HepG2 (cell line): ENCODE results near the gene ZNF32. TPM values are rescaled to one million over a fixed set of nuclear protein-coding genes. Genes with fewer than 3 reads are reported as not detected.

Source experiments
- ATAC-seq: fragments of 200-7000 bp; cut with Tn5 transposase; 3 replicates; pipeline ENCODE4 v1.9.1; 2020; ENCODE audit warnings: mild to moderate bottlenecking, moderate library complexity
- BruUV-seq: library from RNA; stranded (reverse); fragments of 400-500 nt; replicated peaks from 2 replicates; lab custom pipeline; 2021; lab: Mats Ljungman, UMichigan
- CTCF ChIA-PET: fragments of 300-600 bp; formaldehyde crosslinking; extraction: SDS; loops from one replicate; lab custom pipeline; 2021; ENCODE audit warnings: low total read pairs, inconsistent platforms, low intra/inter-chr PET ratio; lab: Yijun Ruan, JAX
- POLR2A ChIA-PET: fragments of 350-600 bp; sonication (Branson Sonifier 250); formaldehyde crosslinking; loops from one replicate; lab custom pipeline; 2020; ENCODE audit warnings: antibody characterized with exemption, inconsistent platforms; lab: Yijun Ruan, JAX
- DNase-seq: peaks from one replicate; pipeline ENCODE4 v3.0.0-alpha.2; 2015; ENCODE audit warnings: low spot score
- FAIRE-seq: peaks from 3 replicates; lab custom pipeline; 2011; peaks lifted over from hg19 to GRCh38; lab: Jason Lieb, UNC
- H2AFZ ChIP-seq: one replicate; pipeline ENCODE4 v1.6.1; 2011; ENCODE audit warnings: low read length, inconsistent platforms
- H3K27ac ChIP-seq: fragments of 300-600 bp; 3 replicates; pipeline ENCODE4 v1.8.0; 2011; ENCODE audit warnings: mixed run types, mild to moderate bottlenecking, mixed read lengths, low read length, inconsistent platforms; ENCODE audit not compliant: insufficient read depth; ENCODE audit errors: extremely low read length
- H3K27me3 ChIP-seq, 2 experiments: fragments of 200-600 bp in 1 of 2; 2 replicates in 1 of 2; 3 replicates in 1 of 2; pipeline versions ENCODE4 v1.6.0 to v1.8.0; 2011; ENCODE audit warnings: low read length in 2 of 2, mild to moderate bottlenecking in 2 of 2, moderate library complexity in 2 of 2, inconsistent platforms in 1 of 2; ENCODE audit not compliant: insufficient read depth in 2 of 2, control insufficient read depth in 1 of 2
- H3K36me3 ChIP-seq, 2 experiments: fragments of 200-600 bp in 1 of 2; replicated peaks in 1 of 2; 2 replicates in 1 of 2; 3 replicates in 1 of 2; pipeline versions ENCODE4 v1.5.1 to v1.8.0; 2011; ENCODE audit warnings: low read length in 2 of 2, inconsistent platforms in 1 of 2; ENCODE audit not compliant: insufficient read depth in 2 of 2, control insufficient read depth in 1 of 2
- H3K4me1 ChIP-seq: 2 replicates; pipeline ENCODE4 v1.5.1; 2012; ENCODE audit warnings: low read length, inconsistent platforms; ENCODE audit not compliant: insufficient read depth
- H3K4me2 ChIP-seq: 2 replicates; pipeline ENCODE4 v1.6.0; 2011; ENCODE audit warnings: low read depth, low read length, inconsistent platforms
- H3K4me3 ChIP-seq, 3 experiments: fragments of 200-600 bp in 1 of 3; sonication (generic), shearing (Covaris generic) in 1 of 3; replicated peaks in 1 of 3; 2 replicates each; pipeline ENCODE4 v1.5.1; 2011 to 2016; ENCODE audit warnings: low read length in 3 of 3, inconsistent platforms in 2 of 3, low read depth in 2 of 3, mild to moderate bottlenecking in 2 of 3, control low read depth in 1 of 3, mixed read lengths in 1 of 3; ENCODE audit not compliant: insufficient read depth in 1 of 3
- H3K79me2 ChIP-seq: one replicate; pipeline ENCODE4 v1.6.1; 2011; ENCODE audit warnings: low read length, inconsistent platforms; ENCODE audit not compliant: insufficient read depth
- H3K9ac ChIP-seq: 2 replicates; pipeline ENCODE4 v1.6.0; 2011; ENCODE audit warnings: mild to moderate bottlenecking, low read depth, low read length, inconsistent platforms; ENCODE audit not compliant: insufficient read depth
- H3K9me3 ChIP-seq: 2 replicates; pipeline ENCODE4 v1.5.1; 2012; ENCODE audit warnings: mild to moderate bottlenecking, low read length
- H4K20me1 ChIP-seq: 2 replicates; pipeline ENCODE4 v1.6.0; 2011; ENCODE audit warnings: inconsistent platforms, mild to moderate bottlenecking, low read length, moderate library complexity; ENCODE audit not compliant: insufficient read depth
- GFI1 ChIP-seq: sonication (generic); formaldehyde crosslinking; IDR thresholded peaks from 2 replicates; pipeline ENCODE4 v1.5.0; 2020; ENCODE audit warnings: missing genetic modification reagents, mild to moderate bottlenecking, borderline replicate concordance
- MED8 ChIP-seq: sonication (generic); formaldehyde crosslinking; IDR thresholded peaks from 2 replicates; pipeline ENCODE4 v1.8.1; 2023; ENCODE audit warnings: mild to moderate bottlenecking, missing genetic modification reagents; ENCODE audit not compliant: insufficient replicate concordance
- MTA1 ChIP-seq: sonication (generic); formaldehyde crosslinking; IDR thresholded peaks from 2 replicates; pipeline ENCODE4 v1.4.0; 2020; ENCODE audit warnings: missing genetic modification reagents, mild to moderate bottlenecking, borderline replicate concordance
- POLR2AphosphoS5 ChIP-seq: IDR thresholded peaks from 2 replicates; pipeline ENCODE4 v1.6.1; 2012; ENCODE audit warnings: low read depth, low read length
- RXRA ChIP-seq: sonication (generic); formaldehyde crosslinking; IDR thresholded peaks from 2 replicates; pipeline ENCODE4 v1.5.1; 2020; ENCODE audit warnings: missing genetic modification reagents
- SALL1 ChIP-seq: sonication (generic); formaldehyde crosslinking; IDR thresholded peaks from 2 replicates; pipeline ENCODE4 v1.8.0; 2022; ENCODE audit warnings: mild to moderate bottlenecking, missing genetic modification reagents
- ZBTB10 ChIP-seq: sonication (generic); formaldehyde crosslinking; IDR thresholded peaks from 2 replicates; pipeline ENCODE4 v1.4.0; 2020; ENCODE audit warnings: missing genetic modification reagents, borderline replicate concordance
- ZFP82 ChIP-seq: sonication (generic); formaldehyde crosslinking; IDR thresholded peaks from 2 replicates; pipeline ENCODE4 v1.5.1; 2020; ENCODE audit warnings: mild to moderate bottlenecking, missing genetic modification reagents, borderline replicate concordance
- ZNF124 ChIP-seq: sonication (generic); formaldehyde crosslinking; IDR thresholded peaks from 2 replicates; pipeline ENCODE4 v1.4.0; 2020; ENCODE audit warnings: missing genetic modification reagents
- ZNF317 ChIP-seq: sonication (generic); formaldehyde crosslinking; IDR thresholded peaks from 2 replicates; pipeline ENCODE4 v1.5.0; 2020; ENCODE audit warnings: mild to moderate bottlenecking, missing genetic modification reagents
- ZNF431 ChIP-seq: sonication (generic); formaldehyde crosslinking; IDR thresholded peaks from 2 replicates; pipeline ENCODE4 v1.9.0; 2022; ENCODE audit warnings: missing genetic modification reagents, low read depth, mild to moderate bottlenecking, borderline replicate concordance
- WGBS: methylation state at CpG from one replicate; pipeline ENCODE4 v1.1.6; 2017; ENCODE audit warnings: low lambda C conversion rate; 5-methylcytosine and 5-hydroxymethylcytosine counted together
- in situ Hi-C: cut with HindIII; loops from 2 replicates; pipeline ENCODE4 v1.10.0; 2017; ENCODE audit warnings: low pct_unique_long_range_greater_than_20kb; ENCODE audit not compliant: extremely low pct_ligation_motif_present
- intact Hi-C: fragments of 100-400 bp; cut with micrococcal nuclease; formaldehyde crosslinking; loops from one replicate; pipeline ENCODE4 v1.10.0; 2022; ENCODE audit not compliant: unreplicated experiment
- polyA plus RNA-seq, 8 experiments: library from polyadenylated mRNA; depleted of rRNA in 3 of 8; stranded (reverse) in 7 of 8; unstranded in 1 of 8; fragments of >200 nt; fragmentation: Illumina TruSeq in 4 of 8; extraction: Trizol in 4 of 8; gene quantifications; 2 replicates each; pipeline versions ENCODE4 v1.2.1 to v1.2.3, GENCODE V29; 2011 to 2016; ENCODE audit warnings: low read depth in 4 of 8, missing spikeins in 1 of 8, mixed read lengths in 1 of 8; ENCODE audit not compliant: insufficient read depth in 1 of 8
- total RNA-seq, 5 experiments: library from RNA; depleted of rRNA; stranded (reverse); fragments of >200 nt; fragmentation: Illumina TruSeq; extraction: Trizol; gene quantifications; 2 replicates each; pipeline ENCODE4 v1.2.3, GENCODE V29; 2016; ENCODE audit warnings: low read depth in 1 of 5
- TF ChIP-seq, protein P1 (sequence below): sonication (generic); formaldehyde crosslinking; IDR thresholded peaks from 2 replicates; pipeline ENCODE4 v1.4.0; 2020; ENCODE audit warnings: missing genetic modification reagents, borderline replicate concordance
- TF ChIP-seq, protein P2 (sequence below): sonication (generic); formaldehyde crosslinking; IDR thresholded peaks from 2 replicates; pipeline ENCODE4 v1.5.0; 2020; ENCODE audit warnings: missing genetic modification reagents
- TF ChIP-seq, protein P3 (sequence below): sonication (generic); formaldehyde crosslinking; IDR thresholded peaks from 2 replicates; pipeline ENCODE4 v1.4.0; 2020; ENCODE audit warnings: low read depth, missing genetic modification reagents

ZNF32 gene
- total and polyA plus RNA-seq, 2 of the 13 experiments (the other 11 are each of a cell fraction or from before 2014, with no cell fraction given): 12.5 to 16.9 TPM

DNA sequence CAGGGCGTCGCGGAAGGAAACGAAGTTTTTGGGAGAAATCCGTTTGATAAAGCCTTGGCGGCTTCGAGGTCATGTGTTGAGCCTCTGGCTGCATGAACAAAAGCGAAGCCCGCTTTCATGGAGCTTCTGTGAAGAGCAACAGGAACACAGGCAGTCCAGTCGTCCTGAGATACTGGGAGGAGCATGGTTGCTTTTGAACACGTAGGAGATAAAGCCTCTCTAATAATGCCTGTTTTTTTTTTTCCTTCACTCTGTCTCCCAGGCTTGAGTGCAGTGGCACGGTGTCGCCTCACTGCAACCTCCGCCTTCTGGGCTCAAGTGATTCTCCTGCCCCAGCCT lies 473 bp upstream of the ZNF32 start (continued):
- TF ChIP-seq ZFP82 (CRISPR knock-in tag): no peak
- no peak for TF ChIP-seq ZNF317 (CRISPR knock-in tag)
- TF ChIP-seq GFI1 (CRISPR knock-in tag): no peak
- TF ChIP-seq, protein P1, sequence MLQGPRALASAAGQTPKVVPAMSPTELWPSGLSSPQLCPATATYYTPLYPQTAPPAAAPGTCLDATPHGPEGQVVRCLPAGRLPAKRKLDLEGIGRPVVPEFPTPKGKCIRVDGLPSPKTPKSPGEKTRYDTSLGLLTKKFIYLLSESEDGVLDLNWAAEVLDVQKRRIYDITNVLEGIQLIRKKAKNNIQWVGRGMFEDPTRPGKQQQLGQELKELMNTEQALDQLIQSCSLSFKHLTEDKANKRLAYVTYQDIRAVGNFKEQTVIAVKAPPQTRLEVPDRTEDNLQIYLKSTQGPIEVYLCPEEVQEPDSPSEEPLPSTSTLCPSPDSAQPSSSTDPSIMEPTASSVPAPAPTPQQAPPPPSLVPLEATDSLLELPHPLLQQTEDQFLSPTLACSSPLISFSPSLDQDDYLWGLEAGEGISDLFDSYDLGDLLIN: no peak
- TF ChIP-seq, protein P2, sequence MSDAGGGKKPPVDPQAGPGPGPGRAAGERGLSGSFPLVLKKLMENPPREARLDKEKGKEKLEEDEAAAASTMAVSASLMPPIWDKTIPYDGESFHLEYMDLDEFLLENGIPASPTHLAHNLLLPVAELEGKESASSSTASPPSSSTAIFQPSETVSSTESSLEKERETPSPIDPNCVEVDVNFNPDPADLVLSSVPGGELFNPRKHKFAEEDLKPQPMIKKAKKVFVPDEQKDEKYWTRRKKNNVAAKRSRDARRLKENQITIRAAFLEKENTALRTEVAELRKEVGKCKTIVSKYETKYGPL (CRISPR knock-in tag): no peak
- TF ChIP-seq POLR2AphosphoS5: no peak

DNA sequence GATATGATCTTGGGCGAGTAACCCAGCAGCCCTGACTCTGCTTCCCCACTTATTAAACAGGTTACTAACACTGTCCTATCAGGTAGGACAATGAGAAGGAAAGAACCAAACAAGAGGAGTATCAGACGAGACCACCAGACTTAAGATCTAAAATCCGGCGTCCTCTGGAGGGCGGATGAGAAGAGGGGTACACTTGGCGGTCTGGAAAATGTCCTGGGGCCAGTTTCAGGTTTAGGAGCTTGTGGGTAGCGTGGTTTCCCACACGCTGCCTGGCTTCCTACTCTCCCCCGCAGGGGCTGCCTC lies 635 bp downstream of the ZNF32 start:
- CTCF ChIA-PET: no interaction called here
- no peak for ATAC-seq
- intact Hi-C loops (no loop called here), in situ Hi-C loops (no loop called here)
- Histone ChIP-seq H3K27me3 (peaks cover 3 to 8% of the 10 kb centered on the region in 2 experiments; a peak in 4 of 5 replicates), H3K36me3 (0 out of 5 replicates have a peak, but pooled peaks cover 0 to 4% of the 10 kb centered on the region in 2 experiments), H4K20me1 (no peaks in the 10 kb centered on the region), H3K9me3 (no peaks in the 10 kb centered on the region), H2AFZ (peak overlapping the region; percentile 1), H3K4me1 (peaks cover 22% of the 10 kb centered on the region), H3K9ac (peak overlapping the region; percentile 72; the same call in 1 of the 2 replicates), H3K27ac (no peak overlapping the region), H3K4me2 (peak overlapping the region; percentile 84), H3K79me2 (no peaks in the 10 kb centered on the region), H3K4me3 (peak overlapping the region; percentile 54 to 70 (median 68))
- no peak for FAIRE-seq
- no peak for DNase-seq
- BruUV-seq: no TSS peak
- 76% methylated on average over 6 of the region's 9 CpGs for WGBS
- POLR2A ChIA-PET: interaction anchor here (2.2 kb wide), 1 partner anchor 41 kb away, joined by 4 read pairs; no protein-coding TSS in a partner anchor
- TF ChIP-seq ZNF431 (no peak), ZBTB10 (CRISPR knock-in tag) (no peak), ZNF124 (CRISPR knock-in tag) (no peak), RXRA (CRISPR knock-in tag) (no peak), MED8 (CRISPR knock-in tag) (no peak), MTA1 (CRISPR knock-in tag) (no peak), SALL1 (CRISPR knock-in tag) (0 out of 2 replicates have a peak, but pooled peaks have one; percentile 2)
- TF ChIP-seq, protein P3, sequence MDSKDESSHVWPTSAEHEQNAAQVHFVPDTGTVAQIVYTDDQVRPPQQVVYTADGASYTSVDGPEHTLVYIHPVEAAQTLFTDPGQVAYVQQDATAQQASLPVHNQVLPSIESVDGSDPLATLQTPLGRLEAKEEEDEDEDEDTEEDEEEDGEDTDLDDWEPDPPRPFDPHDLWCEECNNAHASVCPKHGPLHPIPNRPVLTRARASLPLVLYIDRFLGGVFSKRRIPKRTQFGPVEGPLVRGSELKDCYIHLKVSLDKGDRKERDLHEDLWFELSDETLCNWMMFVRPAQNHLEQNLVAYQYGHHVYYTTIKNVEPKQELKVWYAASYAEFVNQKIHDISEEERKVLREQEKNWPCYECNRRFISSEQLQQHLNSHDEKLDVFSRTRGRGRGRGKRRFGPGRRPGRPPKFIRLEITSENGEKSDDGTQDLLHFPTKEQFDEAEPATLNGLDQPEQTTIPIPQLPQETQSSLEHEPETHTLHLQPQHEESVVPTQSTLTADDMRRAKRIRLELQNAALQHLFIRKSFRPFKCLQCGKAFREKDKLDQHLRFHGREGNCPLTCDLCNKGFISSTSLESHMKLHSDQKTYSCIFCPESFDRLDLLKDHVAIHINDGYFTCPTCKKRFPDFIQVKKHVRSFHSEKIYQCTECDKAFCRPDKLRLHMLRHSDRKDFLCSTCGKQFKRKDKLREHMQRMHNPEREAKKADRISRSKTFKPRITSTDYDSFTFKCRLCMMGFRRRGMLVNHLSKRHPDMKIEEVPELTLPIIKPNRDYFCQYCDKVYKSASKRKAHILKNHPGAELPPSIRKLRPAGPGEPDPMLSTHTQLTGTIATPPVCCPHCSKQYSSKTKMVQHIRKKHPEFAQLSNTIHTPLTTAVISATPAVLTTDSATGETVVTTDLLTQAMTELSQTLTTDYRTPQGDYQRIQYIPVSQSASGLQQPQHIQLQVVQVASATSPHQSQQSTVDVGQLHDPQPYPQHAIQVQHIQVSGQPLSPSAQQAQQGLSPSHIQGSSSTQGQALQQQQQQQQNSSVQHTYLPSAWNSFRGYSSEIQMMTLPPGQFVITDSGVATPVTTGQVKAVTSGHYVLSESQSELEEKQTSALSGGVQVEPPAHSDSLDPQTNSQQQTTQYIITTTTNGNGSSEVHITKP (CRISPR knock-in tag): no peak
